GM12874 (cell line): ENCODE measurements around the gene STAC.

Experiments
- TF ChIP-seq, protein P1 (sequence below): IDR thresholded peaks from 2 replicates; pipeline ENCODE4 v1.5.1; 2011; ENCODE audit warnings: low read depth, mild to moderate bottlenecking, control low read depth, low read length, moderate library complexity; ENCODE audit not compliant: insufficient read depth

Gene STAC

GRCh38 chr3:36482880-36483279 is 102.6 kb downstream of the STAC start:
- TF ChIP-seq, protein P1, sequence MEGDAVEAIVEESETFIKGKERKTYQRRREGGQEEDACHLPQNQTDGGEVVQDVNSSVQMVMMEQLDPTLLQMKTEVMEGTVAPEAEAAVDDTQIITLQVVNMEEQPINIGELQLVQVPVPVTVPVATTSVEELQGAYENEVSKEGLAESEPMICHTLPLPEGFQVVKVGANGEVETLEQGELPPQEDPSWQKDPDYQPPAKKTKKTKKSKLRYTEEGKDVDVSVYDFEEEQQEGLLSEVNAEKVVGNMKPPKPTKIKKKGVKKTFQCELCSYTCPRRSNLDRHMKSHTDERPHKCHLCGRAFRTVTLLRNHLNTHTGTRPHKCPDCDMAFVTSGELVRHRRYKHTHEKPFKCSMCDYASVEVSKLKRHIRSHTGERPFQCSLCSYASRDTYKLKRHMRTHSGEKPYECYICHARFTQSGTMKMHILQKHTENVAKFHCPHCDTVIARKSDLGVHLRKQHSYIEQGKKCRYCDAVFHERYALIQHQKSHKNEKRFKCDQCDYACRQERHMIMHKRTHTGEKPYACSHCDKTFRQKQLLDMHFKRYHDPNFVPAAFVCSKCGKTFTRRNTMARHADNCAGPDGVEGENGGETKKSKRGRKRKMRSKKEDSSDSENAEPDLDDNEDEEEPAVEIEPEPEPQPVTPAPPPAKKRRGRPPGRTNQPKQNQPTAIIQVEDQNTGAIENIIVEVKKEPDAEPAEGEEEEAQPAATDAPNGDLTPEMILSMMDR: no peak

GRCh38 chr3:36483709-36484108 is 103.4 kb downstream of the STAC start:
- TF ChIP-seq, protein P1: no peak

DNA sequence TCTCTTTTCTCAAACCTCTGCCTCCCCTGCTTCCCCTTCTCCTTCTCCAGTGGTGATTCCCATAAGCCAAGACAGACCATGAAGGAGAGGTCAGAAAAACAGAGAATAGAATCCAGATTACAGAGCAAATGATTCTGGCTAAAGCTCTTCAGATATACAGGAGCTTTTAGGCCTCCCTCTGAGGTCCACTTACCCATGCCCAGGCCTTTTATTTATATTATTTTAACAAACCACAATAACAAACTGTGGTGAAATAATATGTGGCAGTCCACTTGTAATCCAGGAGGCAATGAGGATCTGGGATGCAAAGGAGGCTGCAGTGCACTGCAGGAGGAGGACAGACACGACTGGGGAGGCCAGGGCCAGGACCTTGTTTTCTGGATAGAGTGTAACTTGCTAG is 104.1 kb downstream of the STAC start:
- TF ChIP-seq, protein P1: no peak

DNA sequence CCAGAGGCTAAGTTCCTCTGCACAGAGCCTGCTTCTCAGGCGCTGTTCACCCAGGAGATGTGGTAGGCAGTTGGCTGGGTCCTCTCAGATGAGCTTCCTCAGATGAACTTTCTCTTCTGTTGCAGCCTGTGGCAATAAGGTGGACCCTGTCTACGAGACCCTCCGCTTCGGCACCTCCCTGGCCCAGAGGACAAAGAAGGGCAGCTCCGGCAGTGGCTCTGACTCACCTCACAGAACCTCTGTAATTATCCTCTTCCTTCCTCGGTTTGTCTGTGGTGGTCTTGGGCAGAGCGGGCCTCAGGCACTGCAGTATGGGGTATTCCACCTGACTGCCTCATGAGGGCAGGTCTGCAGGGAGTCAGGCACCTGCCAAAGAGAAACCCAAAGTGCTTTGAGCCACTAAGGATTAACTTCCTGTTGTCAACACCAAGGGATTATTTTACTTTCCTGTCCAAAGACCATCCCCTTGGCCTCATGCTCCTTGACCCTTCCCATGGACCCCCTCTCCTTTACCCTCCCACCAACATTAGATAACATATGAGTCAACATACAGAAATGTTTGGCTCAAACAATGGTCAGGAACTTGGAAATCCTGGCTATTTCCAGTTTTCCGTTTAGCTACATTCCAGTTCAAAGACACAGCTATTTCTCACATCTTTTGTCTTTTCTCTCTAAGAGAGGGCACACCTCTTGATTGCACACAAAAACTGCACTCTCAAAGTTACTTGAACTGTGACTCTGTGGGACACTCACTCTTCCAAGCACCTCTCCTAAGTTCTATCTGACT is 105.9 kb downstream of the STAC start:
- TF ChIP-seq, protein P1: no peak

- TF ChIP-seq, protein P1: no peak
These were observed 107.3 kb downstream of the STAC start for GRCh38 chr3:36487616-36488015.

DNA sequence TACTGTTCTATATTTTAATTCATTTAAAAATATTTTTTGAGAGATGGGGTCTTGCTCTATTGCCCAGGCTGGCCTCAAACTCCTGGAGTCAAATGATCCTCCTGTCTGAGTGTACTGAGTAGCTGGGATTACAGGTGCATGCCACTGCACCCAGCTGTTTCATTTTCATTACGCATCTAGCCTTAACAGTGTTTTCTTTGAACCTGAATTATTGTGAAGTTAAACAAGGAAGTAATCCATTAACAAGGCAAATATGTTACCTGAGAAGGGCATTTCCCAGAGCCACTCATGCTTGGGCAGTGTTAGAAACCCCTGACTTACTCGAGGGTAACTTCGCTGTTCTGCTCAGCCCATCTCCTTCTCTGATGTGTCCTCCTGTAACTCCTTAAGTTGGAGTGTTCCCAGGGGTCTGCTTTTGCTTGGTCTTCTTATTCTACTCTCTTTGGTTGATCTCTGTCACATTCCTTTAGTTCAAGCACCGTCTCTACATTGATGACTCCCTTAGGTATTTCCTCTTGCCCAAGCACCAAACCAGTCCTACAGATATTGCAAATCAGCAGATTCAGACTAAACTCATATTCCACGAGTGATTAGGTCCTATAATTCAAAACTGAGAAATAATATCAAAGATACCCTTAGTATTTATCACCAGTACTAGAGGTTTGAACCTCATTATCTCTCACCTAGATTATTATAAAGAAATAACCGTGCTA is 107.9 kb downstream of the STAC start:
- TF ChIP-seq, protein P1: no peak

DNA sequence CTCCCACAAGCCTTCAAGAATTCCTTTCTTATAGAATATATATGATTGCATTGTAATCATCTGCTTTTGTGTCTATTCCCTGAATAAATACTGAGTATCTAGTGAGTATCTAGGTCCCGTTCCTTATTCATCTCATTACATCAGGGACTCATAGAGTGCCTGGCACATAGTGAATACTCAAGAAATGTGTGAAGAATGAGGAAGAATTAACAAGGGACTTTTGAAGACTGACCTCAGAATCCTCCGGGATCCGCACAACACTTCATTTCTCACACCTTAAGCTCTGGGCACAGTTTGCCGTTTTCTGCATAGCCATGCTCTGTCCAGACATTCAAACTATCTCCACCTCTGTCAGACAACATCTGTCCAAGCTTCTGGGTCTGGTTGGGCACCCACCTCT is 108.8 kb downstream of the STAC start:
- TF ChIP-seq, protein P1: no peak
